ENCODE data around the gene CEMIP2.
A peak's percentile ranks its signal among the peaks of the same experiment; 100 is the strongest.
"Not testable (repeated sequence)": the region's sequence is repeated elsewhere in the genome, so short reads cannot be mapped to it uniquely, and the experiment has no call there.

The CEMIP2 gene

DNA sequence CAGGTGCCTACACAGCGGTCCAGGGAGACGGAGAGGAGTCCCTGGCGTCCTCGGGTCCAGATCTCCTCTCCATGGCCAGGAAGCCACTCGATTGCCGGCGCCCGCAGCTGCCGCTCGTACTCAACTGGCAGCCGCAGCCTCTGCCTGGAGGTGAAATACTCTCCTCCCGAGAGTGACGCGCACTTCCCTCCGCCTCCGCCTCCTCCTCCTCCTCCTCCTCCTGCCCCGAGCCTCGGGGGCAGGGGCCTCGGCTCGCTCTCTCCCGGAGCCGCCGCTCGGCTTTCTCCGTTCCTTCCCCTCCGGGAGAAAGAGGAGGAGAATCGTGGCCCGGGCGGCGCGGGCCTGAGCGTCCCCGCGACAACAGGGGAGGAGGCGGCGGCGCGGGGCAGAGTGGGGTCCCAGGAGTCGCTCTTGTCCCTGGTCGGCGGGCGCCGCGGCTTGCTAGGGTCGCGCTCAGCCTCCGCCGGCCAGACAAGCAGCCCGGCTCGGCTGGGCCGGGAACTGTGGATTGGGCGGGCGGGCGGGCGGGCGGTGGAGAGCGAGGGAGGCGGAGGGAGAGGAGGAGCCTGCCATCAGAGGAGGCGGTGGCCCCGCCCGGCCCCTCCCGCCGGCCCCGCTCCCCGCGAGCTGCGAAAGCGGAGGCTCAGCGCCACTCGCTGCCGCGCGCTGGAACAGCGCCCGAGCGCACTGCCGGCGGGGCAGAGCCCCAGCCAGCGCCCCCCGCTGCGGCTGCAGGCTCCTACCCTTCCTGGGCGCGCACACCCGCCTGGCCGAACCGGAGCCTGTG lies at the start of gene CEMIP2:
Gene CEMIP2 (minus strand): TSS at position 126 of the 787 bp plus-strand sequence. CDS start 18,140 bp downstream, outside the sequence.
- peak; percentile 68 to 98 (median 97) for DNase-seq

DNA sequence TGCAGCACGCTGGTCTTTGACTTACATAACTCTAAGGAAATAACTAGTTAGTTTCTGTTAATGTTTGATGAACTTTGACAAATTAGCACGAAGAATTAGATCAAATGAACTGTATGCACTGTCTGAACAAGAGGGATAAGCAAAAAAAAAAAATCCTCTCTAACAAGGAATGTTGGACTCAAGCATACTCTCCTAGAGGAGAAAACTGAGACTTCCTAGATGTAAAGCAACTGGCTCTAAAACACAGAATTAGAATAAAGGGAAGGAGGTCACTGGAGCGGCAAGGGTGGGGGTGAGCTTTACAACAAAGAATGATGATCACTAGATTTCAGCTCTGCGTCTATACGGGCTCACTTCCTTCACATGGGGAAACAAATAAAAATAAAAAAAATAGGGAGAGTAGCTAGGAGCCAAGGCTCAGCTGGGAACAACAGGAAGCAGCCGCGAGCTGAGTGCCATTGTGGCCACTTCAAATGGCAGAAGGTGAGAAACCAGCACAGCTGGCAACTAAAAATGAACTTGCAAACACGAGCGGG lies 48.7 kb upstream of the CEMIP2 start:
- DNase-seq, result peak; percentile 10 to 69 (median 39)

GRCh38 chr9:71814815-71815214 lies 46.5 kb upstream of the CEMIP2 start:
- no peak for DNase-seq

DNA sequence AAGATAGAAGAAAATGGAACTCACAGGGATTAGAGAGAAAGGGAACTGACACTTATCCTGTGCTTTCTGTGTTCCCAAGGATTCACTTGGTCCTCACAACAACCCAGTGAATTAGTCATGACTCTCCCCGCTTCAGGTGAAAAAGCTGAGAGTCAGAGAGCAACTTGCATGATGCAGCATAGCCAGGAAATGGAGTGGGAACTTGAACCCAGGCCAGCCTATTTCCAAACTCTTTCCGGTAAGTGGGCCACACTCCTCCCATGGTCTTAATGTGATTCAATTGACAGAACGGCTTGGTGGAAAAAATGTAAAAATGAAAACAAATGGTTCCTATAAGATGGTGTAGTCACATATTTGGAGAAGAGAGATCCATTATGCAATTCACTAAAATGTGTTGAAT lies 45.9 kb upstream of the CEMIP2 start:
- no peak for DNase-seq

GRCh38 chr9:71812385-71812784 lies 44.1 kb upstream of the CEMIP2 start:
- DNase-seq, result no peak

- DNase-seq, result no peak
Observed at GRCh38 chr9:71808068-71808467, 39.8 kb upstream of the CEMIP2 start.

- DNase-seq, result peak; percentile 46 to 91 (median 72)
Observed at GRCh38 chr9:71806901-71807307, 38.6 kb upstream of the CEMIP2 start.

DNA sequence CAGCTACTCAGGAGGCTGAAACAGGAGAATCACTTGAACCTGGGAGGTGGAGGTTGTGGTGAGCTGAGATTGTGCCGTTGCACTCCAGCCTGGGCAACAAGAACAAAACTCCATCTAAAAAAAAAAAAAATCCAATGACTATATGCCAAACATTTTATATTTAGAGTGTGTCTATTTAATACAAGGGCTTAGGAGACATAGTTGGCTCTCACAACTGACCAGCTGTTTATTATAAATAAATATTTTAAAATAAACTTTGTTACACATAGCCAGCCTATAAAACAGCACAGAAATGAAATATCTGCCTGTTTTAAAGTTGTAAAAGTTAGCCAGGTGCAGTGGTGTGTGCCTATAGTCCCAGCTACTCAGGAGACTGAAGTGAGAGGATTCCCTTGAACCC lies 36.8 kb upstream of the CEMIP2 start:
- not testable (repeated sequence) for DNase-seq

DNA sequence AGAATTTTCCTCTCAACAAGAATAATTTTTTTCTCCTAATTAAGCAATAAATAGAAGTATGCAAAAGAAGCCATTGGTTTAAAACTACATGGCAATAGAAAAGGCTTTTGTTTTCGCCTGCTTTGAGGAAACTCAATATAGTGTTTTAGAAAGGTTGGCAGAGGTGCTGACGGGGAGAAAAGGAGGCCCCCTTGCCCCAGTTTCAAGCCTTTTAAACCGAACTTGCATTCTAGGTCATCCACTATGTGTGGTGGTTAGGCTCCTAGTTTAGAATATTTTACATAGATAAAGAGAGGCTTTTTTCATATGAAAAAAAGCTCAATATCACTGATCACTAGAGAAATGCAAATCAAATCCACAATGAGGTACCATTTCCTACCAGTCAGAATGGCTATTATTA lies 33.5 kb upstream of the CEMIP2 start:
- no peak for DNase-seq

DNA sequence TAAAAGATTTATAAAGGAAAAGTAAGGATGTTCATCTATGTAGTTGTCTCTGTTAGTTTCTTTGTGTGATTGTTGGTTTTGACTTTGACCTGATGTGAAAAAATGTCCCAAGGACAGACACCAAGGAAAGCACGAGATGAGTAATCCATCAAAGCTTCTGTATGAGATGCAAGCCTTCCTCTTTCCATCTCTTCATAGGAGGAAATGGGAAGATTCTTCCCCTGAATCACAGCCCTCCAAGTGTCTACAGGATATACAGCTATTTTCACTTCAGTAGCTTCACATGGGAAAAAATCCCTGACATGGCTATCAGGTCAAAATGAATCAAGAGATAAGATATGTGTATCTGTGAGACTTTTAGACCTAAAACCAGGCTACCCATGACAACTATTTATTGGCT lies 29.0 kb upstream of the CEMIP2 start:
- DNase-seq, result no peak

DNA sequence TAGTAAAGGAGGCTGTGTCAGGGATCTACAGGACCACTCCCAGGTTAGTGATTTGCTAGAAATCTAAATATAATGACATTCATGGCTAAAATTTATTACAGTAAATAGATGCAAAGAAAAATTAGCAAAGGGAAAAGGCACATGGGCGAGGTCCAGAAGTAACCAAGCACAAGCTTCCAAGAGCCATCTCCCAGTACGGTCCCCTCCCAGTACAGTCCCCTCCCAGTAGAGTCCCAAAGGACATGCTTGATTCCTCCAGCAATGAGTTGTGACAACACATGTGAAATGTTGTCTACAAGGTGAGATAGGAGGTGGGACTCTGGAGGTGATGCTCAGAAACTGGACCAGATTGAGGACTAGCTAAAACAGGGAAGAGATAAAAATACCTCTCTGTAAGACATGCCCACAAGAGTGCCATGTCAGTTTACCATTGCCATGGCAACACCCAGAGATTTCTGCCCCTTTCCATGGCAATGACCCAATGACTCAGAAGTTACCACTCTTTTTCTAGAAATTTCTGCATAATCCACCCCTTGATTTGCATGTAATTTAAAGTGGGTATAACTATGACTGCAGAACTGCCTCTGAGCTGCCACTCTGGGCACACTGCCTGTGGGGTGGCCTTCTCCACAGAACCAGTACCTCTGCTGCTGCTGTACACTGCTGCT lies 27.9 kb upstream of the CEMIP2 start:
- DNase-seq, result no peak

DNA sequence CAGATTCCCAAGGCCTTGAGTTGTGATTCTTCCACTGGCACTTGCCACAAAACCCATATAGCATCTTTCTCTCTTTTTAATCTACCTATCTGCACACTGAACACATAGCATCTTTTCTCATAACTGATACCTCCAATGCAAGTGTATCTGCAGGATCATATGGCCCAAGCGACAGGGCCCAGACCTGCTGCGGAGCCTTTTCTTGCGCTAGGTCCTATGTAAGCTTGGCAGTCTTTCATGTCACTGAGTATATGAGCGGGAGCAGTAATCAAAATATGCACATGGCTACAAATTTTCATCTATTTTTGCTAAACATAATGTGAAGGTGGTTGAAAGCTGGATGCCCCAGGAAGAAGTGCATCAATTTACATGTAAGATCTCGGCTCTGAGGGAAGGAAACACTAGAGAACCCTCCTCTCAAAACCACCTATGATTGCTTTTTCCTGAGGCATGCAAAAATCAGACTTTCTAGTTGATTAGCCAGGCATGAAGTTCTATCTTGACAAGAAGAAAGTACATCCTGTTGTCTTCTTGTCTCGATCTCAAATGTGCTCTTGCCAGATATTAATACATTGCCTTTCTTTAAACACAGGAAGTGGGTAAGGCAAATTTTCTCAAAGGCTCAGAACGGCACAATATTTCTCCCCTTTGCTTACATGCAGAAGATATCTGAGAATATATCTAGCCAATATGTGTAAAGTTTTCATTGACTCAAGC lies 26.9 kb upstream of the CEMIP2 start:
- no peak for DNase-seq

DNA sequence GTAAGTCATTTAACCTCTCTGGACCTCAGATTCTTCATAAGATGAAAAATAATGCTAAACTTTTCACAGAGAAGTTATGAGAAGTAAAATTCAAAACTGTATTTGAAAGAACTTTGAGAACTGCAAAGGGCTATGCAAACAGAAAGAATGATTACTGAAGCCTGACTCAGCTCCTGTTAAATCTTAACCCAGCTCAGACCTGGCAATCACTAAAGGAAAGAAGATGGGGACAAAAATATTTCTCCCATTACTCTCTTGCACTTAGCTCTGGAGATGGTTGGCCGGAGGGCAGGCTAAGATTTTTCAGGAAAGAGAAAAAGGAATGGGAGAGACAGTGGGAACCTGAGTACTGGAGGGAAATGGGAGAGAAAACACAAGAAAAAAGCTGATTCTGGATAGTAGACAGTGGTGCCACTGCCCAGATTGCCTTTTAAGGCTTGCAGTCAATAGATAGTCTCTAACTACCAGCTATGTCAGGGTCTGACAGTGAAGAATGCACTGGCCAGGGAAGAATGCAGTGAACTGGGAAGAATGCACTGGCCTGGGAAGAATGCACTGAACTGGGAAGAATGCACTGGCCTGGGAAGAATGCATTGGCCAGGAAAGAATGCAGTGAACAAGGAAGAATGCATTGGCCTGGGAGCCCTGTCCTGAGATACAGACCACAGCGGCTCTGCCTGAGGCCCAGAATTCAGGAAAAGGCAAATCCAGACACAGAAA lies 25.2 kb upstream of the CEMIP2 start:
- DNase-seq, result no peak

DNA sequence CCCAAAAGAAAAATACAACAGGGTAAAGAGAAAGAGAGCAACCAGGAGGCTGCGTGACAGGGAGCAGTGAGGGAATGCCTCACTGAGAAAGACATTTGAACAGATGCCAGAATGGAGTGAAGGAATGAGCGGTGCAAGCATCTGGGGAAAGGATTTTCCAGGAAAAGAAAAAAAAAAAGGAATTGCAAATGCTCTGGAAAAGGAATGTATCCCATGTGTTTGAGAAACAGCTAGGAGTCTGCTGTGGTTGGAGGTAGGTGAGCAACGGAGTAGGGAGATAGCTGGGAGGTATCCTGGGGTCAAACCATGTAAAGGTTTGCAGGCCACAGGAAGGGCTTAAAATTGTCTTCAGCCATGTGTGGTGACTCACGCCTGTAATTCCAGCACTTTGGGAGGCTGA lies 23.6 kb upstream of the CEMIP2 start:
- DNase-seq, result no peak

- DNase-seq, result no peak
Observed at GRCh38 chr9:71790296-71790695, 22.0 kb upstream of the CEMIP2 start.

DNA sequence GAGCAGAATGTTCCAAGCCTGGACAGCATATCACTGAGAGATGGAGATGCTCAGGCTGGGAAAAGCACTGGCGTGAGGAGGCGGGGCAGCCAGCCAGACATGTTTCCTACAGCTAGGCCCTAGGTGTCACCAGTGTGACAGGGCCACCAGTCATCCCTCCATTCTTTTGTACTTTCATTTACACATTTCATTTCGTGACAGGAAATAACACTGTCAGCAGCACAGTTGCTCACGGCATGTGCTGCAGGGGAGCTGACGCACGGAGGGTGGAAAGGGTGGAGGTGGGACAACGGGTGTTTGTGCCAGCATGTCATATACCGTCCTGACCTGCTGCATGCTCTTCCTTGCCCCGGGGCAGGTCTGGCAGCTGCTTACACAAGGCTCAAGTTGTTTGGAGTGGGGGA lies 14.8 kb upstream of the CEMIP2 start:
- DNase-seq, result peak in 2 of 3 experiments; percentile 67 to 82

GRCh38 chr9:71781391-71781790 lies 13.1 kb upstream of the CEMIP2 start:
- no peak for DNase-seq

DNA sequence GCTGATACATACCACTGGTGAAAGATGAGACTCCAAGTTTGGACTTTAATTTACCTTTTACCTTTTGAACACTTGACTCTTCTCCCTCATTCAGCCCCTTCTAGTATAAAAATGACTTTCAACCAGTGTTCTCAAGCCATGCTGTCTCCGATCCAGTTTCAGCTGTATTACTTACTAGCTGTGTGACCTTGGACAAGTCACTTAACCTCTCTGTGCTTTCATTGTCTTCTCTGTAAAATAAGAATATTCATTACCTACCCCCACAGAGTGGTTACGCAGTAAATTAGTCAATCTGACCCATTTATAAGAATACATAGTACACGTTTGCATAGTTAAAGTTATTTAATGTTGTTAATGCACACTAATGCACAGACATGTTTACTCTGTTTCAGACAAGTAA lies 12.6 kb upstream of the CEMIP2 start:
- DNase-seq, result peak in 1 of 3 experiments; percentile 28

GRCh38 chr9:71778085-71778484 lies 9.8 kb upstream of the CEMIP2 start:
- DNase-seq, result no peak

- DNase-seq, result no peak
Observed at GRCh38 chr9:71774920-71775319, 6.6 kb upstream of the CEMIP2 start.

GRCh38 chr9:71772726-71773125 lies 4.4 kb upstream of the CEMIP2 start:
- no peak for DNase-seq

- DNase-seq, result no peak
Observed at GRCh38 chr9:71770170-71770569, 1.9 kb upstream of the CEMIP2 start.

All from NCI-H1417 (cell line).